ENCODE measurements around the gene CWH43. TPM values are rescaled to one million over a fixed set of nuclear protein-coding genes. Genes with fewer than 3 reads are reported as not detected.

The CWH43 gene
- not detected in 2 replicates for total RNA-seq (2013; cell fraction: nucleolus; rRNA removed)
- total RNA-seq (2014; rRNA removed) (not detected in 2 replicates), total RNA-seq (2014; rRNA removed; fragmentation: Illumina TruSeq; extraction: Trizol) (not detected in 2 replicates), total RNA-seq (2021) (not detected in 2 replicates), polyA plus RNA-seq (2011; rRNA removed) (not detected in 2 replicates), polyA plus RNA-seq (2014; fragmentation: Illumina TruSeq; extraction: Trizol) (not detected in 2 replicates), polyA plus RNA-seq (2014; fragmentation: Nextera tagmentation; extraction: Ambion mirVana) (not detected), polyA plus RNA-seq (2014; rRNA removed) (not detected in 2 replicates), polyA plus RNA-seq (2016; fragmentation: Nextera tagmentation; extraction: Ambion mirVana) (not detected), polyA minus RNA-seq (2011; rRNA and poly(A)+ RNA removed) (not detected in 2 replicates), Bru-seq, nascent RNA (percentile 1 among the genes with signal in this experiment), BruChase-seq, experiment 1, labeled RNA remaining after a 6-hour chase (not detected), BruChase-seq, experiment 2, labeled RNA remaining after a 2-hour chase (percentile 2 among the genes with signal in this experiment)
- not detected for polyA plus RNA-seq (2011; ENCODE audit: low read depth)
- not detected in 2 replicates for polyA plus RNA-seq (2011; cell fraction: cytosol; rRNA removed)
- not detected in 2 replicates for polyA plus RNA-seq (2011; cell fraction: nucleus; rRNA removed)
- polyA plus RNA-seq (2012): not detected in 2 replicates
- not detected in 2 replicates for polyA minus RNA-seq (2011; cell fraction: cytosol; rRNA and poly(A)+ RNA removed)
- not detected in 2 replicates for polyA minus RNA-seq (2011; cell fraction: nucleus; rRNA and poly(A)+ RNA removed)
- long read RNA-seq, experiment 1: 0 reads
- long read RNA-seq, experiment 2: 0 reads

DNA sequence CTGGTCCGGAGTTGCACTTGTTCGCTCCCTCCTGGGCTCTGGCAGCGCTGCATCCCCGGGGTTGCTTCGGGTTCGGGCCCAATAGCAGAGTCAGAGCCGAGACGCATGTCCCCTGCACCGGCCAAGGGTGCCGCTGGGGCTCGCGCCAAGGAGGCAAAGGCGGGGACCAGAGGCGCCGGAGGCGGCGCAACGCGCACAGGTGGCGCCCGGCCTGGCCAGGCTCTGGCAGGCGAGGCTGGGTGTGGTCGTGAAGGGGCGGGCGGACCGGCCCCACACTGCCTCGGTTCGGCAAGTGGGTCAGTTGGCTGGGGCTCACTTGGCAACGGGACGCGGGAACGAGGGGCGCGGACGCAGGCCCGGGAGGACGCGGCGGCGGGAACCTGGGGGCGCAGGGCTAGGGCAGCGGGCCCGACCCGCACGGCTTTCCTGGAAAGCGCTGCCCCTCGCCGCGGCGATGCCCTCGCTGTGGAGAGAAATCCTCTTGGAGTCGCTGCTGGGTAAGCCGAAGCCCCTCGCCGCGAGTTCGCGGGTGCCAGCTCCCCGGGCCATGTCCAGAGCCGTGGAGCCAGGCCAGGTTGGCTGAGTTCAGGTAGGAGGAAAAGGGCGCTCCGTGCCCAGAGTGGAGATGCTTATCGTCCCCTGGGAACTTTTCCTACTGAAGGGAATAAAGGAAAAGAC lies at the start of gene CWH43:
TSS of gene CWH43 (plus strand) at position 300 of the 678 bp plus-strand sequence. CDS start at position 455, 155 bp downstream.
- Histone ChIP-seq H4K20me1 (ENCODE audit: control insufficient read depth, insufficient read depth) (no peaks in the 10 kb centered on the region), H3K9ac (ENCODE audit: control insufficient read depth, insufficient read depth, low read length) (no peak within 1 kb of the TSS), H3K9me3 (replicated peaks; ENCODE audit: control insufficient read depth, insufficient read depth, low read length) (no peaks in the 10 kb centered on the region), H3K27ac (ENCODE audit: control insufficient read depth, insufficient read depth) (no peak within 1 kb of the TSS), H3K4me2 (ENCODE audit: control insufficient read depth, insufficient read depth) (no peak within 1 kb of the TSS), H3K4me1 (ENCODE audit: control insufficient read depth, insufficient read depth, low read length) (no peaks in the 10 kb centered on the region), H3K4me3 (no peak within 1 kb of the TSS), H3K27me3 (replicated peaks in 1 of 2; ENCODE audit: control insufficient read depth in 2 of 2, insufficient read depth in 2 of 2, low read length in 1 of 2) (no peaks in the 10 kb centered on the region), H2AFZ (ENCODE audit: control insufficient read depth, low read depth, low read length) (no peak within 1 kb of the TSS), H3K79me2 (ENCODE audit: control insufficient read depth, insufficient read depth, low read length) (no peaks in the 10 kb centered on the region), H3K36me3 (ENCODE audit: control insufficient read depth in 2 of 2, insufficient read depth in 2 of 2, low read length in 1 of 2) (no peaks in the 10 kb centered on the region)
- SMC1A ChIA-PET (ENCODE audit: uncharacterized antibody, unreplicated experiment): no interaction called here
- in situ Hi-C loops (cut with MboI) (no loop called here), intact Hi-C loops (cut with micrococcal nuclease; ENCODE audit: unreplicated experiment) (no loop called here)
- 41% methylated on average over 51 of the region's 63 CpGs for WGBS (ENCODE audit: insufficient coverage, insufficient replicate concordance, low lambda C conversion rate, missing lambda C conversion rate)
- CTCF ChIA-PET: no interaction called here
- FAIRE-seq: no peak
- ATAC-seq: no peak
- RAD21 ChIA-PET (ENCODE audit: unreplicated experiment): no interaction called here
- peak; percentile 38 for TF ChIP-seq SUZ12 (IDR thresholded peaks at IDR 0.05; ENCODE audit: unreplicated experiment)
- no peak for TF ChIP-seq SMARCA5 (IDR thresholded peaks at IDR 0.05)
- POLR2A ChIA-PET: no interaction called here
- no peak for DNase-seq (ENCODE audit: low read depth, low spot score)
- BruUV-seq (replicated peaks): no TSS peak

DNA sequence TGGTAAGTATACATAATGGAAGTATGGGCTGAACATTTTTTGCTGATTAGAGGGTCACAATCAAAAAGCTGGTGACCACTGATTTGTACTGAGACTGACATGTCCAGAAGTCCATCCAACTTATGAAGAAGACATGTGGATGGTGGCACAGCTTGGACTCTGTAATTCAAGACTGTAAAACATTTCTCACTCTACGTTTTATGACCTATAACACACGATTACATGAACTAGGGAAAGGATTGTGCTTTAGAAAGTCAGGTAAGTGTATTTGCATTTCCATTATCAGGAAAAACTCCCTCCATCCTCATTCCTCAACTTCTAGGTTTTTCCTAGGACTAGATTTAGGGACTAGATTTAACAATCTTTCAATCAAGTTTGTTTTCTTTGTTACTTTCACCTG lies 49.0 kb upstream of the CWH43 start:
- ChIA-PET CTCF (interaction anchor here (0.8 kb wide), 1 partner anchor 358 kb away, joined by 3 read pairs; no protein-coding TSS in a partner anchor), POLR2A (no interaction called here), RAD21 (ENCODE audit: unreplicated experiment) (no interaction called here), SMC1A (ENCODE audit: uncharacterized antibody, unreplicated experiment) (interaction anchor here (0.6 kb wide), 1 partner anchor 56 kb away, joined by 3 read pairs; no protein-coding TSS in a partner anchor)
- H3K9me3 ChIP-seq (replicated peaks; ENCODE audit: control insufficient read depth, insufficient read depth, low read length): no peaks in the 10 kb centered on the region; the same call in 2 of the 3 replicates
- no peak overlapping the region for H3K4me2 ChIP-seq (ENCODE audit: control insufficient read depth, insufficient read depth)
- no peak for ATAC-seq
- no peak overlapping the region for H2AFZ ChIP-seq (ENCODE audit: control insufficient read depth, low read depth, low read length)
- H4K20me1 ChIP-seq (ENCODE audit: control insufficient read depth, insufficient read depth): no peaks in the 10 kb centered on the region
- no peaks in the 10 kb centered on the region for H3K79me2 ChIP-seq (ENCODE audit: control insufficient read depth, insufficient read depth, low read length)
- no peak for FAIRE-seq
- H3K4me3 ChIP-seq: no peak overlapping the region
- no peaks in the 10 kb centered on the region for H3K36me3 ChIP-seq (ENCODE audit: control insufficient read depth in 2 of 2, insufficient read depth in 2 of 2, low read length in 1 of 2)
- no peaks in the 10 kb centered on the region for H3K4me1 ChIP-seq (ENCODE audit: control insufficient read depth, insufficient read depth, low read length)
- H3K9ac ChIP-seq (ENCODE audit: control insufficient read depth, insufficient read depth, low read length): no peak overlapping the region
- no peak for DNase-seq (ENCODE audit: low read depth, low spot score)
- WGBS (ENCODE audit: insufficient coverage, insufficient replicate concordance, low lambda C conversion rate, missing lambda C conversion rate): 41% methylated on average over 2 of the region's 2 CpGs
- no TSS peak for BruUV-seq (replicated peaks)
- intact Hi-C loops (cut with micrococcal nuclease; ENCODE audit: unreplicated experiment): no loop called here
- no peak overlapping the region for H3K27ac ChIP-seq (ENCODE audit: control insufficient read depth, insufficient read depth)
- H3K27me3 ChIP-seq (replicated peaks in 1 of 2; ENCODE audit: control insufficient read depth in 2 of 2, insufficient read depth in 2 of 2, low read length in 1 of 2): no peaks in the 10 kb centered on the region
- in situ Hi-C loops (cut with MboI): no loop called here
- TF ChIP-seq, protein P1, sequence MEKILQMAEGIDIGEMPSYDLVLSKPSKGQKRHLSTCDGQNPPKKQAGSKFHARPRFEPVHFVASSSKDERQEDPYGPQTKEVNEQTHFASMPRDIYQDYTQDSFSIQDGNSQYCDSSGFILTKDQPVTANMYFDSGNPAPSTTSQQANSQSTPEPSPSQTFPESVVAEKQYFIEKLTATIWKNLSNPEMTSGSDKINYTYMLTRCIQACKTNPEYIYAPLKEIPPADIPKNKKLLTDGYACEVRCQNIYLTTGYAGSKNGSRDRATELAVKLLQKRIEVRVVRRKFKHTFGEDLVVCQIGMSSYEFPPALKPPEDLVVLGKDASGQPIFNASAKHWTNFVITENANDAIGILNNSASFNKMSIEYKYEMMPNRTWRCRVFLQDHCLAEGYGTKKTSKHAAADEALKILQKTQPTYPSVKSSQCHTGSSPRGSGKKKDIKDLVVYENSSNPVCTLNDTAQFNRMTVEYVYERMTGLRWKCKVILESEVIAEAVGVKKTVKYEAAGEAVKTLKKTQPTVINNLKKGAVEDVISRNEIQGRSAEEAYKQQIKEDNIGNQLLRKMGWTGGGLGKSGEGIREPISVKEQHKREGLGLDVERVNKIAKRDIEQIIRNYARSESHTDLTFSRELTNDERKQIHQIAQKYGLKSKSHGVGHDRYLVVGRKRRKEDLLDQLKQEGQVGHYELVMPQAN (conservative IDR thresholded peaks at IDR 0.05): no peak
- TF ChIP-seq, protein P2, sequence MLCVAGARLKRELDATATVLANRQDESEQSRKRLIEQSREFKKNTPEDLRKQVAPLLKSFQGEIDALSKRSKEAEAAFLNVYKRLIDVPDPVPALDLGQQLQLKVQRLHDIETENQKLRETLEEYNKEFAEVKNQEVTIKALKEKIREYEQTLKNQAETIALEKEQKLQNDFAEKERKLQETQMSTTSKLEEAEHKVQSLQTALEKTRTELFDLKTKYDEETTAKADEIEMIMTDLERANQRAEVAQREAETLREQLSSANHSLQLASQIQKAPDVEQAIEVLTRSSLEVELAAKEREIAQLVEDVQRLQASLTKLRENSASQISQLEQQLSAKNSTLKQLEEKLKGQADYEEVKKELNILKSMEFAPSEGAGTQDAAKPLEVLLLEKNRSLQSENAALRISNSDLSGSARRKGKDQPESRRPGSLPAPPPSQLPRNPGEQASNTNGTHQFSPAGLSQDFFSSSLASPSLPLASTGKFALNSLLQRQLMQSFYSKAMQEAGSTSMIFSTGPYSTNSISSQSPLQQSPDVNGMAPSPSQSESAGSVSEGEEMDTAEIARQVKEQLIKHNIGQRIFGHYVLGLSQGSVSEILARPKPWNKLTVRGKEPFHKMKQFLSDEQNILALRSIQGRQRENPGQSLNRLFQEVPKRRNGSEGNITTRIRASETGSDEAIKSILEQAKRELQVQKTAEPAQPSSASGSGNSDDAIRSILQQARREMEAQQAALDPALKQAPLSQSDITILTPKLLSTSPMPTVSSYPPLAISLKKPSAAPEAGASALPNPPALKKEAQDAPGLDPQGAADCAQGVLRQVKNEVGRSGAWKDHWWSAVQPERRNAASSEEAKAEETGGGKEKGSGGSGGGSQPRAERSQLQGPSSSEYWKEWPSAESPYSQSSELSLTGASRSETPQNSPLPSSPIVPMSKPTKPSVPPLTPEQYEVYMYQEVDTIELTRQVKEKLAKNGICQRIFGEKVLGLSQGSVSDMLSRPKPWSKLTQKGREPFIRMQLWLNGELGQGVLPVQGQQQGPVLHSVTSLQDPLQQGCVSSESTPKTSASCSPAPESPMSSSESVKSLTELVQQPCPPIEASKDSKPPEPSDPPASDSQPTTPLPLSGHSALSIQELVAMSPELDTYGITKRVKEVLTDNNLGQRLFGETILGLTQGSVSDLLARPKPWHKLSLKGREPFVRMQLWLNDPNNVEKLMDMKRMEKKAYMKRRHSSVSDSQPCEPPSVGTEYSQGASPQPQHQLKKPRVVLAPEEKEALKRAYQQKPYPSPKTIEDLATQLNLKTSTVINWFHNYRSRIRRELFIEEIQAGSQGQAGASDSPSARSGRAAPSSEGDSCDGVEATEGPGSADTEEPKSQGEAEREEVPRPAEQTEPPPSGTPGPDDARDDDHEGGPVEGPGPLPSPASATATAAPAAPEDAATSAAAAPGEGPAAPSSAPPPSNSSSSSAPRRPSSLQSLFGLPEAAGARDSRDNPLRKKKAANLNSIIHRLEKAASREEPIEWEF (IDR thresholded peaks at IDR 0.05; ENCODE audit: insufficient replicate concordance, low read depth, low read length): no peak
- no peak for TF ChIP-seq RAD51 (IDR thresholded peaks at IDR 0.05)
- no peak for TF ChIP-seq SIX5 (IDR thresholded peaks at IDR 0.05; ENCODE audit: low read depth, low read length, severe bottlenecking)

Measured in GM12878 (cell line).